ENCODE measurements around the gene SPPL2B.

The SPPL2B gene

GRCh38 chr19:2324220-2324948 is 4.1 kb upstream of the SPPL2B start:
- no peak for DNase-seq

- DNase-seq = no peak
Observed at GRCh38 chr19:2325281-2326046, 3.0 kb upstream of the SPPL2B start.

GRCh38 chr19:2326699-2327360 is 1.7 kb upstream of the SPPL2B start:
- DNase-seq = no peak

DNA sequence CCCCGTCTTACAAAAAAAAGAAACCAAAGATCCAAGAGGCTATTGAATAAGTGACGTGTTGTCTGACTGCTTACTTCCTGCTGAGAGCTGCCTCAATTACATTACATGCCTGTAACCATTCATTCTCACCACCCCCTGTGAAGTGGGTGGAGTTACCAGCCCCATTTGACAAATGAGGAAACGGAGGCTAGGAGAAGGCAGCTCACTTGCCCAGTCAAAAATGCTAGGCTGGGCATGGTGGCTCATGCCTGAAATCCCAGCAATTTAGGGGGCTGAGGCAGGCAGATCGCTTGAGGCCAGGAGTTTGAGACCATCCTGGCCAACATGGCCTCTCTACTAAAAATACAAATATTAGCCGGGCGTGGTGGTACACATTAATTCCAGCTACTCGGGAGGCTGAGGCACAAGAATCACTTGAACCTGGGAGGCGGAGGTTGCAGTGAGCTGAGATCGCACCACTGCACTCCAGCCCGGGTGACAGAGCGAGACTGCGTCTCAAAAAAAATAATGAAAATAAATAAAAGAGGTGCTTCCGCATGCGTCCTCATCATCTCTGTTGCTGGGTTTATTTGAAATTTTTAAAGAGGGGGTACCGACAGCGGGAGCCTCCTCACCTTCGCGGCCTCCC is 597 bp upstream of the SPPL2B start:
- DNase-seq = peak; percentile 84

DNA sequence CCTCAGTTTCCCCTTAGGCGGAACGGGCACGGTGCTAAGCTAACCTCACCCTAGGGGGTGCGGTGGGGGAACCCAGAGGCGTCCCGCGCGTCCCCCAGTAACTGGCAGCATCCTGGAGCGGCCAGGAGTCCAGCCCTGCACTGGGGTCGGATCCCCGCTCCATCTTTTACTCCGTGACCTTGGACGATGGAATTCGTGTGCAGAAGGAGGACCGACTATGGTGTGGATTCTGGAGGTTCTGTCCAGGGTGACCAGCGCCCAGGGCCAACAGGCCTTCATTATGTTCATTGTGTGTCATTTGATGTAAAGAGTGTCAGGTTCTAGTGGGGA is 630 bp downstream of the SPPL2B start:
- DNase-seq = no peak

DNA sequence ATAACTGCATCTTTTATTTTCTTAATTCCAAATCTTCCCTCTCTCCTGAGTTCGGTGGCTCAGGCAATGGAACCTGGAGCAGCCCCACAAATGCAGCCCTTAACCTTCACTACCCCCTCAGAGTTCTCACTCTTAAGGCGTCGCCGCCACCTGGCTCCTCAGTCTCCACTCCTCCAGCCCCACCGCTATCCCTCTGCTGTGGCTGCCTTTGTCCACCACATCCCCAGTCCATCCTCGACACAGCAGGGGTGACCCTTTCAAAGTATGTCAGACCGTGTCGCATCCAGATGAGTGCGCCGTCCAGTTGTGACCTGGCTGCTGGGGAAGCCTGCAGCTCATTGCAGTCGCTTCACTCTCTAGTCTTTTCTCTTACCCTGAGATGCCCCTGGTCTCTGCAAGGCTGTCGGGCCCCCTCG is 1.0 kb downstream of the SPPL2B start:
- DNase-seq = no peak

DNA sequence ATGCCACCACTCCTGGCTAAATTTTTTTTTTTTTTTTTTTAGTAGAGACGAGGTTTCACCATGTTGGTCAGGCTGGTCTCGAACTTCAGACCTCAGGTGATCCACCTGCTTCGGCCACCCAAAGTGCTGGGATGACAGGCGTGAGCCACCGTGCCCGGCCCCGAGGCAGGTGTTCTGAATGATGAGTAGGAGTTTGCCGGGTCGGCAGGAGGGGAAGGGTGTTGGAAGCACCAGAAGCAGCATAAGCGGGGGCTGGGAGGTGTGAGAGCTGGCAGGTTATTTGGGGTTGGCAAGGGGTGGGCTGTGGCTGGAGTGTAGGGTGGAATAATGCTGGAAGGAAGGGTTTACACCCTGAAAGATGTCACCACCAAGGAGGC is 1.8 kb downstream of the SPPL2B start:
- no peak for DNase-seq

- DNase-seq = peak; percentile 53
Observed at GRCh38 chr19:2330632-2331284, 2.3 kb downstream of the SPPL2B start.

- no peak for DNase-seq
Observed at GRCh38 chr19:2331601-2332246, 3.2 kb downstream of the SPPL2B start.

DNA sequence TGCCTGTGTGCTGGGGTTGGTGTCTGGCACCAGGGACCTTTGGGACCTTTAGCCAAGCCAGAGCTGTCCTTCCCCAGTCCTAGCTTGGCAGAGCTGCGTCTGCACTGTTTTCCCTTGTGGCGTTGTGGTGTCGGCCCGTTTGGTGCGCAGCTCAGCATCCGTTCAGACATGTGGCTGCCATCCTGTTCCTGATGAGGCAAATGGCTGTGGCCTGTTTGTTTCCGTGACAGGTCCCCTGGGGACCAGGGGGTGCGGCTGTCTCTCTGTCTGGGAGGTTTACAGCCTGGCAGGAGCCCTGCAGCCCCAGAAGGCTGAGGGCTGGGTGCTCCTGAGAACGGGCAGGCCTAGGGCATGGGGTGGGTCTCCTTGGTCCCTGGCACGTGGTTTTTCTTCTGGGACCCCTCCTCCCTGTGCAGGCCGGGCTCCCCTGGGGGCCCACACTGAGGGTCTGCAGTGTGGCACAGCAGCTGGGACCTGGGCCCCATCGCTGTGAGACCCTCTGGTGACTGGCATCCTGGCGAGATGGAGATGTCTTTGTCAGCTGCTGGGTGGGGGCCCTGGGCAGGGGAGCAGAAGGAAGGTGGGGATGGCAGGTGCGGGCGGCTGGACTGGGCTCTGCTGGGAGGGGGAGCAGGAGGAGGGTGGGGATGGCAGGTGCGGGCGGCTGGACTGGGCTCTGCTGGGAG is 4.0 kb downstream of the SPPL2B start:
- DNase-seq = no peak

DNA sequence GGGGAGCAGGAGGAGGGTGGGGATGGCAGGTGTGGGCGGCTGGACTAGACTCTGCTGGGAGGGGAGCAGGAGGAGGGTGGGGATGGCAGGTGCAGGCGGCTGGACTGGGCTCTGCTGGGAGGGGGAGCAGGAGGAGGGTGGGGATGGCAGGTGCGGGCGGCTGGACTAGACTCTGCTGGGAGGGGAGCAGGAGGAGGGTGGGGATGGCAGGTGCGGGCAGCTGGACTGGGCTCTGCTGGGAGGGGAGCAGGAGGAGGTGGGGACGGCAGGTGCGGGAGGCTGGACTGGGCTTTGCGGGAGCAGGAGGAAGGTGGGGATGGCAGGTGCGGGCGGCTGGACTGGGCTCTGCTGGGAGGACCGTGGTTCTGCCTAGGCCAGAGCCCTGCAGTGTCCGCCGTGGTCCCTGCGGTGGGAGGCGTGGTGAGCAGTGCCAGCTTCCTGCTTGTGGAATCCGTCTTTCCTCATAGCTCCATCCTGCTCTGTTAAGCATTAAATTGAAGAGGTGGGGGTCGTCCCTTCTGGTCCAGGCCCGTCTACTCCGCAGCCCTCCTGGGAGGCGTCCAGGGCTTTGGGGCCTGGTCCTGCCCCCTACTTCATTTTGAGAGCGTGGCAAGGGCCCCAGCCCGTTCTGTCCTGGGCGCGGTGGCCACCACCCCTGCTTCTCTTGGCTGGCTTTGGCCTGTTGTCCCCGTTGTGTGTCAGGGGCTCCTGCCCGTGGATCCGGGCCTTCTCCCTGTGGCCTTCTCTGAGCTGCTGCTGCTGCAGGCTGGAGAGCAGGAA is 4.7 kb downstream of the SPPL2B start:
- DNase-seq = no peak

DNA sequence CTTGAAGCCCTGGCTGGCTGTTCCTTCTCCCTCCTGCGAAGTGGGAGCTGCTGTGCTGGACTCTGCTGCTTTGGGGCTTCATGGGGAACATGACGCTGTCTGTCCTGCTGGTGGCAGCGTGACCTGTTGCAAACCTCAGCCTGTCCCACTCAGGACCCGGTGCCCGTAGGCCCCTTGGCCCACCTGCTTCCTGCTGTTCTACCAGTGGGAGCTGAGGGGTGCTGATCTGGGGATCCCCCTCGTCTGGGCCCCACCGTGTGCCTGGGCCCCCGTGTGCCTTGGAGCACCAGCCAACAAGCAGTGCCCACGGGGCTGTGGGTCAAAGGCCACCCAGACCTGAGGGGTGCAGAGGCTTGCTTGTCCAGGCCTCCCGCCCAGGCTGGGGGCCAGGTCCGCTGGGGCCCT is 5.3 kb downstream of the SPPL2B start:
- no peak for DNase-seq

DNA sequence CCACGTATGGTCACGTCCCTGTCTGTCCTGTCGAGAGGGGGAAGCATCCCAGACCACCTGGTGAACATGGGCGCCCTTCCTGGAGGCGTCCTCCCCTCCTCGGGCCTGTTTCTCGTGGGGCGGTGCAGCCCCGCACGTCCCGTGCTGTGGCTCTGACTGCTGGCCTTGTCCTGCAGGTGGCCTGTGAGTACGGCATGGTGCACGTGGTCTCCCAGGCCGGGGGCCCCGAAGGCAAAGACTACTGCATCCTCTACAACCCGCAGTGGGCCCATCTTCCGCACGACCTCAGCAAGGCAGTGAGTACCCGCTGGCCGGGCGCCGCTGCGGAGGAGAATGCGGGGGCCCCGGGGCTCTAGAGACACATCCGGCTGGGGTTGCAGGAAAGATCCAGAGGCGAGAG is 5.9 kb downstream of the SPPL2B start:
- no peak for DNase-seq

DNA sequence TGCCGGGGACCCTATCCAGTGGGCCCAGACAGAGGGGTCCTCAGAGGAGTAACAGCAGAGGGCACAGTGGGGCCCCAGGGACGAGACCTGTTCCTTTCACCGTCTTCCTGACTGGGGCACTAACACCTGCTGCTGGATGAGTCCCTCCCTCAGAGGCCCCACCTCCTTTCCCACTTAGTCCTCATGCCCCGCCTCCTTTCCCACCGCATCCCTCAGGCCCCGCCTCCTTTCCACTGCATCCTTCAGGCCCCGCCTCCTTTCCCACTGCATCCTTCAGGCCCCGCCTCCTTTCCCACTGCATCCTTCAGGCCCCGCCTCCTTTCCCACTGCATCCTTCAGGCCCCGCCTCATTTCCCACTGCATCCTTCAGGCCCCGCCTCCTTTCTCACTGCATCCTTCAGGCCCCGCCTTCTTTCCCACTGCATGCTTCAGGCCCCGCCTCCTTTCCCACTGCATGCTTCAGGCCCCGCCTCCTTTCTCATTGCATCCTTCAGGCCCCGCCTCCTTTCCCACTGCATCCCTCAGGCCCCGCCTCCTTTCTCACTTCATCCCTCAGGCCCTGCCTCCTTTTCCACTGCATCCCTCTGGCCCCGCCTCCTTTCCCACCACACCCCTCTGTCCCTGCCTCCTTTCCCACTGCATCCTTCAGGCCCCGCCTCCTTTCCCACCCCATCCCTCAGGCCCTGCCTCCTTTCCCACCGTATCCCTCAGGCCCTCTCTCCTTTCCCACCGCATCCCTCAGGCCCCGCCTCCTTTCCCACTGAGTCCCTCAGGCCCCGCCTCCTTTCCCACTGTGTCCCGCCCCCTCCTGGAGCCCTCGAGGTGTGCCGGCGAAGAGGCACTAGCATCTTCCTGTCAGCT is 6.7 kb downstream of the SPPL2B start:
- no peak for DNase-seq

DNA sequence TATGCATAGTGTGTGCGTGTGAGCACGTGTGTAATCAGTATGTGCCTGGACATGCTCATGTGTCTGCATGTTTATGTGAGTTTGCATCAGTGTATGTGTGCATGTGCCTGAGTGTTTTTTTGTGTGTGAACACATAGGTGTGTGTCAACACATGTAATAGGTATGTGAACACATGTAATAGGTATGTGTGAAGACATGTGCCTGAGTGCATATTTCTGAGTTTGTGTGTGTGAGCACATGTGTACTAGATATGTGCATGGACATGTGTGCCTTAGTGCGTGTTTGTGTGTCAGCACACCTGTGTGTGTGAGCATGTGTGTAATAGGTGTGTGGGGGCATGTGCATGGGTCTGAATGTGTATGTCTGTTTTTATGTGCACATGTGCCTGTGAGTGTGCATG is 7.4 kb downstream of the SPPL2B start:
- DNase-seq = no peak

DNA sequence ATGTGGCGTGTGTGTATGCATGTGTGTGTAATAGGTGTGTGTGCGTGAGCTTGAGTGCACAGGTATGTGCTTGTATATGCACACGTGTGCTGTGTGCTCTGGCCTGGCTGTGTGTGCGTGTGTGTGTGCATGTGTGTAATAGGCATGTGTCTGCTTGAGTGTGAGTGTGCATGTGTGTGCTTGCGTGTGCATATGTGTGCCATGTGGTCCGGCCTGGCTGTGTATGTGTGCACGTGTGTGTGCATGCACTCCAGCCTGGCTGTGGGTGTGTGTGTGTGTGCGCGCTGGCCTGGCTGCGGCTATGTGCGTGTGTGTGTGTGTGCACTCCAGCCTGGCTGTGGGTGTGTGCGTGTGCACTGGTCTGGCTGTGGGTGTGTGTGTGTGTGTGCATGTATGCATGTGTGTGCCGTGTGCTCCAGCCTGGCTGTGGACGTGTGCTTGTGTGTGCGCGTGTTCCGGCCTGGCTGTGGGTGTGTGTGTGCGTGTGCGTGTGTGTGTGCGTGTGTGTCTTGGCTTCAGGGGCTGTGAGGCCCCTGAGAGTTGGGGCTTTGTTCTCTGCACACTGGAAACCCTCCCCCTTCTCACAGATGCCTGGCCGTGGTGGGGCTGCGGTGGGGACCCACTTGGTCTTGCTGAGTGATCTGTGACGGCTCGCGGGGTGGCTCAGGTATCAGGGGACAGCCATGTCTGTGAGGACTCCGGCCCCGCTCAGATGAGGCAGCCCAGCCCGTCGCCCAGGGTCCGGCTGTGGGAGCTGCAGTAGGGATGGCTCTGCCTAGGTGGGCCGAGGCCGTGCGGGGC is 8.2 kb downstream of the SPPL2B start:
- no peak for DNase-seq

DNA sequence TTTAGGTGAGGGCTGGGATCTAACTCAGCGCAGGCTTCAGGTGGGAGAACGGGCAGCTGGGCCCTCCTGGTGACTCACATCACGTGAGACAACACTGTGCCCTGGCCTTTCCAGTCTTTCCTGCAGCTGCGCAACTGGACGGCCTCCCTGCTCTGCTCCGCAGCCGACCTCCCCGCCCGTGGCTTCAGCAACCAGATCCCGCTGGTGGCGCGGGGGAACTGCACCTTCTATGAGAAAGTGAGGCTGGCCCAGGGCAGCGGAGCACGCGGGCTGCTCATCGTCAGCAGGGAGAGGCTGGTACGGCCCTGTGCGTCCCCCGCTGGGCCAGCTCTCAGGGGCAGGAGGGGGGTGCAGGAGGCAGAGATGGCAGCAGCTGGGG is 8.8 kb downstream of the SPPL2B start:
- DNase-seq = peak; percentile 18

GRCh38 chr19:2338055-2338615 is 9.7 kb downstream of the SPPL2B start:
- no peak for DNase-seq

Data from MV-4-11 (cell line).